GM21390 (cell line): Measurements from ENCODE around the gene ISL2.
"Not testable (repeated sequence)": the region's sequence is repeated elsewhere in the genome, so short reads cannot be mapped to it uniquely, and the experiment has no call there.

ENCODE experiments used
- ATAC-seq: cut with Tn5 transposase; IDR thresholded peaks from one replicate; pipeline ENCODE4 v1.9.1; 2021; ENCODE audit not compliant: unreplicated experiment

The ISL2 gene

GRCh38 chr15:76336254-76337058 lies at the start of gene ISL2:
Gene ISL2 (plus strand): TSS chr15:76336773. CDS start chr15:76336884, 111 bp downstream.
- peak; percentile 43 for ATAC-seq

- ATAC-seq = no peak
These were observed 47.0 kb upstream of the ISL2 start for GRCh38 chr15:76289582-76289981.

GRCh38 chr15:76293361-76293760 lies 43.2 kb upstream of the ISL2 start:
- ATAC-seq = no peak

GRCh38 chr15:76294463-76294862 lies 42.1 kb upstream of the ISL2 start:
- ATAC-seq = not testable (repeated sequence)

GRCh38 chr15:76296849-76297248 lies 39.7 kb upstream of the ISL2 start:
- ATAC-seq = no peak

GRCh38 chr15:76297951-76298350 lies 38.6 kb upstream of the ISL2 start:
- not testable (repeated sequence) for ATAC-seq

- no peak for ATAC-seq
These were observed 37.6 kb upstream of the ISL2 start for GRCh38 chr15:76298986-76299385.

- no peak for ATAC-seq
These were observed 36.8 kb upstream of the ISL2 start for GRCh38 chr15:76299786-76300185.

- no peak for ATAC-seq
These were observed 32.7 kb upstream of the ISL2 start for GRCh38 chr15:76303909-76304308.

- no peak for ATAC-seq
These were observed 26.8 kb upstream of the ISL2 start for GRCh38 chr15:76309601-76310330.

GRCh38 chr15:76310475-76311099 lies 26.0 kb upstream of the ISL2 start:
- ATAC-seq = no peak

GRCh38 chr15:76311100-76311953 lies 25.2 kb upstream of the ISL2 start, which contains the start of gene ETFA:
Gene ETFA (minus strand): TSS chr15:76311469. CDS start chr15:76311388, 81 bp downstream.
- peak; percentile 98 for ATAC-seq

GRCh38 chr15:76312540-76313174 lies 23.9 kb upstream of the ISL2 start:
- ATAC-seq = no peak

GRCh38 chr15:76313175-76313567 lies 23.4 kb upstream of the ISL2 start:
- not testable (repeated sequence) for ATAC-seq

- no peak for ATAC-seq
These were observed 22.8 kb upstream of the ISL2 start for GRCh38 chr15:76313731-76314130.

- ATAC-seq = no peak
These were observed 16.6 kb upstream of the ISL2 start for GRCh38 chr15:76320012-76320411.

GRCh38 chr15:76321171-76321570 lies 15.4 kb upstream of the ISL2 start:
- ATAC-seq = no peak

GRCh38 chr15:76321602-76322001 lies 15.0 kb upstream of the ISL2 start:
- ATAC-seq = no peak

- ATAC-seq = no peak
These were observed 12.5 kb upstream of the ISL2 start for GRCh38 chr15:76324066-76324465.

GRCh38 chr15:76325704-76326103 lies 10.9 kb upstream of the ISL2 start:
- no peak for ATAC-seq
